Activated CD8-positive, alpha-beta T cell treated with anti-CD3 and anti-CD28 coated beads, Interleukin-2, amount 10 ng/mL, durations not matched to agents 7 days and 5 days (primary cell): ENCODE results near the gene MED12L. TPM values are rescaled to one million over a fixed set of nuclear protein-coding genes. Genes with fewer than 3 reads are reported as not detected.

ENCODE experiments used
- ATAC-seq: fragments of 150-1000 bp; cut with Tn5 transposase; one replicate; pipeline ENCODE4 v1.10.0; 2021; ENCODE audit warnings: moderate library complexity
- CTCF ChIA-PET: fragments of 350-600 bp; sonication (Branson Sonifier 250); formaldehyde crosslinking; loops from one replicate; lab custom pipeline; 2021; ENCODE audit warnings: antibody characterized with exemption; lab: Charles Lee
- POLR2A ChIA-PET: fragments of 350-600 bp; sonication (Branson Sonifier 250); formaldehyde crosslinking; loops from one replicate; lab custom pipeline; 2021; ENCODE audit warnings: antibody characterized with exemption; lab: Charles Lee
- DNase-seq: peaks from one replicate; pipeline ENCODE4 v3.0.0-alpha.2; 2020
- H3K27ac Mint-ChIP-seq: one replicate; pipeline ENCODE4 v1.8.0; 2021; ENCODE audit warnings: mild to moderate bottlenecking, mixed read lengths
- H3K27me3 Mint-ChIP-seq: one replicate; pipeline ENCODE4 v1.8.0; 2021; ENCODE audit warnings: low read depth, mixed read lengths
- H3K36me3 Mint-ChIP-seq: one replicate; pipeline ENCODE4 v1.8.0; 2021; ENCODE audit warnings: low read depth, mixed read lengths
- H3K4me1 Mint-ChIP-seq: one replicate; pipeline ENCODE4 v1.8.0; 2021; ENCODE audit warnings: low read depth, mixed read lengths
- H3K4me3 Mint-ChIP-seq: one replicate; pipeline ENCODE4 v1.8.0; 2021; ENCODE audit warnings: mild to moderate bottlenecking, mixed read lengths
- H3K9me3 Mint-ChIP-seq: one replicate; pipeline ENCODE4 v1.8.0; 2022; ENCODE audit warnings: mixed read lengths; ENCODE audit not compliant: insufficient read depth
- total RNA-seq, 2 experiments: library from RNA; stranded (reverse); gene quantifications; one replicate each; pipeline ENCODE4 v1.2.3, GENCODE V29; 2021

MED12L gene
- total RNA-seq, 2 experiments from 2014 or later, result 0.76 to 0.79 TPM

- no peak overlapping the region for H3K27ac Mint-ChIP-seq
- H3K4me3 Mint-ChIP-seq, result no peak overlapping the region
- ATAC-seq (no peak), DNase-seq (no peak)
- ChIA-PET CTCF (interaction anchor here (0.8 kb wide), 1 partner anchor 25 kb away, joined by 4 read pairs; no protein-coding TSS in a partner anchor), POLR2A (no interaction called here)
- H3K4me1 Mint-ChIP-seq, result peaks cover 4% of the 10 kb centered on the region
- peaks cover 30% of the 10 kb centered on the region for H3K27me3 Mint-ChIP-seq
- no peaks in the 10 kb centered on the region for H3K36me3 Mint-ChIP-seq
- no peaks in the 10 kb centered on the region for H3K9me3 Mint-ChIP-seq
Measured at GRCh38 chr3:151091685-151092345, 6.4 kb downstream of the MED12L start.

- CTCF ChIA-PET, result interaction anchor here (1.1 to 1.3 kb wide), 2 partner anchors 25 to 306 kb away, joined by 3 read pairs; no protein-coding TSS in a partner anchor
- H3K4me1 Mint-ChIP-seq, result no peaks in the 10 kb centered on the region
- no peak overlapping the region for H3K27ac Mint-ChIP-seq
- ATAC-seq (no peak), DNase-seq (no peak)
- POLR2A ChIA-PET, result no interaction called here
- H3K4me3 Mint-ChIP-seq, result no peak overlapping the region
- no peaks in the 10 kb centered on the region for H3K36me3 Mint-ChIP-seq
- H3K9me3 Mint-ChIP-seq, result no peaks in the 10 kb centered on the region
- H3K27me3 Mint-ChIP-seq, result peaks cover 24% of the 10 kb centered on the region
Measured at GRCh38 chr3:151093148-151093547, 7.7 kb downstream of the MED12L start.

- H3K4me3 Mint-ChIP-seq, result no peak overlapping the region
- H3K27ac Mint-ChIP-seq, result no peak overlapping the region
- H3K4me1 Mint-ChIP-seq, result no peaks in the 10 kb centered on the region
- ChIA-PET CTCF (interaction anchor here (1.1 to 1.6 kb wide), 6 partner anchors 8 to 307 kb away, joined by 3 to 4 read pairs (median 3); partner anchors contain the start of gene MED12L), POLR2A (no interaction called here)
- no peaks in the 10 kb centered on the region for H3K36me3 Mint-ChIP-seq
- DNase-seq, result no peak
- peaks cover 24% of the 10 kb centered on the region for H3K27me3 Mint-ChIP-seq
- no peak for ATAC-seq
- H3K9me3 Mint-ChIP-seq, result no peaks in the 10 kb centered on the region
Measured at GRCh38 chr3:151093905-151094304, 8.4 kb downstream of the MED12L start.

GRCh38 chr3:151096716-151097115 is 11.3 kb downstream of the MED12L start:
- H3K9me3 Mint-ChIP-seq, result no peaks in the 10 kb centered on the region
- ChIA-PET POLR2A (no interaction called here), CTCF (no interaction called here)
- H3K27me3 Mint-ChIP-seq, result peaks cover 32% of the 10 kb centered on the region
- H3K4me1 Mint-ChIP-seq, result no peaks in the 10 kb centered on the region
- no peak overlapping the region for H3K27ac Mint-ChIP-seq
- DNase-seq (no peak), ATAC-seq (no peak)
- no peak overlapping the region for H3K4me3 Mint-ChIP-seq
- no peaks in the 10 kb centered on the region for H3K36me3 Mint-ChIP-seq

- ChIA-PET POLR2A (no interaction called here), CTCF (interaction anchor here (1.6 kb wide), 1 partner anchor 11 kb away, joined by 3 read pairs; no protein-coding TSS in a partner anchor)
- Mint-ChIP-seq H3K9me3 (no peaks in the 10 kb centered on the region), H3K4me3 (no peak overlapping the region), H3K27ac (no peak overlapping the region), H3K4me1 (no peaks in the 10 kb centered on the region), H3K36me3 (no peaks in the 10 kb centered on the region), H3K27me3 (peaks cover 34% of the 10 kb centered on the region)
- no peak for DNase-seq
- no peak for ATAC-seq
Measured at GRCh38 chr3:151100076-151100475, 14.6 kb downstream of the MED12L start.

GRCh38 chr3:151101270-151101969 is 16.0 kb downstream of the MED12L start:
- Mint-ChIP-seq H3K4me1 (no peaks in the 10 kb centered on the region), H3K36me3 (no peaks in the 10 kb centered on the region), H3K27ac (no peak overlapping the region), H3K9me3 (no peaks in the 10 kb centered on the region), H3K27me3 (peaks cover 34% of the 10 kb centered on the region), H3K4me3 (no peak overlapping the region)
- DNase-seq (no peak), ATAC-seq (no peak)
- ChIA-PET POLR2A (no interaction called here), CTCF (no interaction called here)

GRCh38 chr3:151106311-151106710 is 20.8 kb downstream of the MED12L start:
- no peak overlapping the region for H3K27ac Mint-ChIP-seq
- CTCF ChIA-PET, result no interaction called here
- POLR2A ChIA-PET, result no interaction called here
- H3K36me3 Mint-ChIP-seq, result no peaks in the 10 kb centered on the region
- DNase-seq, result no peak
- no peak overlapping the region for H3K4me3 Mint-ChIP-seq
- no peaks in the 10 kb centered on the region for H3K4me1 Mint-ChIP-seq
- H3K9me3 Mint-ChIP-seq, result no peaks in the 10 kb centered on the region
- peaks cover 16% of the 10 kb centered on the region for H3K27me3 Mint-ChIP-seq
- no peak for ATAC-seq

- ChIA-PET POLR2A (no interaction called here), CTCF (no interaction called here)
- ATAC-seq, result no peak
- Mint-ChIP-seq H3K36me3 (no peaks in the 10 kb centered on the region), H3K4me3 (no peak overlapping the region), H3K4me1 (no peaks in the 10 kb centered on the region), H3K9me3 (no peaks in the 10 kb centered on the region), H3K27ac (no peak overlapping the region), H3K27me3 (peaks cover 11% of the 10 kb centered on the region)
- no peak for DNase-seq
Measured at GRCh38 chr3:151107177-151107576, 21.7 kb downstream of the MED12L start.

GRCh38 chr3:151107701-151108100 is 22.2 kb downstream of the MED12L start:
- Mint-ChIP-seq H3K4me1 (no peaks in the 10 kb centered on the region), H3K27ac (no peak overlapping the region), H3K36me3 (no peaks in the 10 kb centered on the region), H3K27me3 (peaks cover 7% of the 10 kb centered on the region), H3K9me3 (no peaks in the 10 kb centered on the region), H3K4me3 (no peak overlapping the region)
- ChIA-PET POLR2A (no interaction called here), CTCF (no interaction called here)
- ATAC-seq (no peak), DNase-seq (no peak)

GRCh38 chr3:151109286-151109800 is 23.9 kb downstream of the MED12L start:
- CTCF ChIA-PET, result interaction anchor here (0.5 kb wide), 1 partner anchor 179 kb away, joined by 3 read pairs; no protein-coding TSS in a partner anchor
- Mint-ChIP-seq H3K9me3 (no peaks in the 10 kb centered on the region), H3K36me3 (no peaks in the 10 kb centered on the region), H3K4me3 (no peak overlapping the region), H3K4me1 (no peaks in the 10 kb centered on the region), H3K27me3 (peaks cover 10% of the 10 kb centered on the region), H3K27ac (no peak overlapping the region)
- POLR2A ChIA-PET, result no interaction called here
- no peak for DNase-seq
- no peak for ATAC-seq

GRCh38 chr3:151112731-151113130 is 27.3 kb downstream of the MED12L start:
- POLR2A ChIA-PET, result no interaction called here
- no peak for ATAC-seq
- Mint-ChIP-seq H3K4me1 (no peaks in the 10 kb centered on the region), H3K4me3 (no peak overlapping the region), H3K27ac (no peak overlapping the region), H3K9me3 (no peaks in the 10 kb centered on the region), H3K27me3 (peaks cover 16% of the 10 kb centered on the region), H3K36me3 (no peaks in the 10 kb centered on the region)
- DNase-seq, result no peak
- CTCF ChIA-PET, result no interaction called here

- Mint-ChIP-seq H3K36me3 (no peaks in the 10 kb centered on the region), H3K4me3 (no peak overlapping the region), H3K4me1 (no peaks in the 10 kb centered on the region), H3K27ac (no peak overlapping the region), H3K9me3 (no peaks in the 10 kb centered on the region), H3K27me3 (peaks cover 16% of the 10 kb centered on the region)
- ChIA-PET CTCF (interaction anchor here (1.3 to 1.6 kb wide), 2 partner anchors 22 to 46 kb away, joined by 3 to 4 read pairs; no protein-coding TSS in a partner anchor), POLR2A (interaction anchor here (1.0 kb wide), 1 partner anchor 9 kb away, joined by 3 read pairs; no protein-coding TSS in a partner anchor)
- DNase-seq (no peak), ATAC-seq (no peak)
Measured at GRCh38 chr3:151113343-151113742, 27.9 kb downstream of the MED12L start.
